Fibroblast of skin of left biceps (primary cell): Measurements from ENCODE around the gene LDB2.
A peak's percentile ranks its signal among the peaks of the same experiment; 100 is the strongest.

Source experiments
- DNase-seq, 2 experiments: peaks; one replicate each; pipeline ENCODE4 v3.0.0-alpha.2; 2013; ENCODE audit warnings: low read depth in 2 of 2

LDB2 gene

DNA sequence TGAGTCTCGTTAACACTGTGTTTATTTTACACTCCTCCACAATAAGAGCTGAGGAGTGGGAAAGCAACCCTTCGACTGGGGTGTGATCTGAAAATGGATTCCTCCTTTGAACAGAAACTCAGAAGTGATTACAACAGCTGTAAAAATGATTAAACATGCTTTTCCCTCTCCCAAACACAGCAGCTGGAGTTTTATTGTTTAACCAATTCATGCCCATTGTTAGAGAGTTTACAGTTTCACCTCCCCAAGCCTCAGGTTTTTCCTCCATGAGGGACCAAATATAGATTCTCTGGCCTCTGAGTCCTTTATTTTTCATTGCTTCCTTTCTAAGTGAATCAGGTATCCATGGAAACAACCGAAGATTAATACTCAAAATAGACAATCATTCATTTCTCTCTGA is 409.2 kb downstream of the LDB2 start:
- no peak for DNase-seq

DNA sequence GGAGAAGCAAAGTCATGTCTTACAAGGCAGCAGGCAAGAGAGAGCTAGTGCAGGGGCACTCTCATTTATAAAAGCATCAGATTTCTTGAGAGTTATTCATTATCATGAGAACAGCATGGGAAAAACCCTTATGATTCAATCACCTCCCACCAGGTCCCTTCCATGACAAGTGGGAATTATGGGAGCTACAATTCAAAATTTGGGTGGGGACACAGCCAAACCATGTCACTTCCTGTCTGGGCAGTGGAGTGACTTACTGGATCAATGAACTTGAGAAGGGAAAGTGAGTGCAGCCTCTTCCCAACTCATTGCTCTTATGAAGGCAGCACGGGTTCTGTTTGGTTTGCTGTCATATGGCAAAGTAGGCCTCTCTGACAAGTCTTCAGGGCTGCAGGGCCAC is 410.4 kb downstream of the LDB2 start:
- DNase-seq = no peak

DNA sequence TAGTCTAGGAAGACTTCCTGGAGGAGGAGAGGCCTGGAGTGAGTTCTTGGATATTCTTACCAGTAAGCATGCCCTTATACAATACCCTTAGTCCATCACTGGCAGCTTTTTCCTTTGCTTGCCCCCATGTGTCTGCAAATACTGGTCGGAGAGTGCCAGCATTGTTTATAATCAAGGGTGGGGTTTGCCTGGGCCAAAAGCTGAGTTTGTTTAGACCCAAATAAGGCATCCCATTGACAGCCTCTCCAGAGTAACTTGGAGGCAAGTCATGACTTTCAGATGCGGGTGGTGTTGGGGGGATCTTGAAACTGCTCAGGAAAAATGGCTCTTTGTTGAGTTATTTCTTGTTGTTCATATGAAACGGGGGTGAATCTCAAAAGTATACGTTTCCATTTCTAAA is 413.7 kb downstream of the LDB2 start:
- DNase-seq = no peak

DNA sequence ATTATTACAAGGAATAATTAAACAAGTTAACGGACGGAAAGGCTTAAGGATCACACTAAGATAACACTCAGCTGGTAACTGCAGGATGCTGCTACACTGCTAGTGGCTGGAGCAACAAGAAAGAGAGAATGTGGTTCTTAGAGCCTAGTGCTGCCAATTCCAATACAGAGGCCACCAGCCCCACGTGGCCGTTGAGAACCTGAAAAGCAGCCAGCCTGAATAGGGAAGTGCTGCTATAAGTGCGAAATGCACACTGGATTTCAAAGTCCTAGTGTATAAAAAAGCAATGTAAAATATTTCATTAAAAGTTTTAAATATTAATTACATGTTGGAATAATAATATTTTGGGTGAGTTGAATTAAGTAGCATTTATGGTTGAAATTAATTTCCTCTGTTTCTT is 414.9 kb downstream of the LDB2 start:
- DNase-seq = no peak

DNA sequence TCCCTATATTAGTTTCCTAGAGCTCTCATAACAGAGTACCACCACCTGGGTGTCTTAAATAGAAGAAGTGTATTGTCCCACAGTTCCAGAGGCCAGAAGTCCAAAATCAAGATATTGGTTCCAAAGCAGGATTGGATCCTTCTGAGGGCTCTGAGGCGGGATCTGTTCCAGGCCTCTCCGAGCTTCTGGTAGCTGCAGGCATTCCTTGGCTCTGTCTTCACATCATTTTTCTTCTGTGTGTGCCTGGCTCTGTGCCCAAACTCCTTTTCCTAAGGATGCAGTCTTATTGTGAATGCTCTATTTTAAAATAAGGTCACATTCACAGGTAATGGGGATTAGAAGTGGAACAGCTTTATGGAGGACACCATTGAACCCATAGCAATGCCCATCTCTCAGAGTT is 418.4 kb downstream of the LDB2 start:
- DNase-seq = peak in 1 of 2 experiments; percentile 5

DNA sequence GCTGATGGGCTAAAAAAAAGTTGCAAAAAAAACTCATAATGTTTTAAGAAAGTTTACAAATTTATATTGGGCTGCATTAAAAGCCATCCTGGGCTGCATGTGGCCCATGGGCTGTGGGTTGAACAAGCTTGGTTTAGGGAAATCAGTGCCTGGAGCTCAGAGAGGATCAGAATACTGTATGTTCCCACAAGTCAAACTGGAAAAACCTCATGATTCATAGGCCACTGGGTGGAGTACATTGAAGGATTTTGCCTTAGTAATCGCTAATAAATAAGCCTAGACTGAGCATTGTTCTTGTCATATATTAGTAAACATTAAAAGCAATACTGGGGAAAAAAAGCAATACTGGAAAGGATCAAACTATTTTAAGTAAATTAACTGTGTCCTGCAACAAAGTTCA is 425.9 kb downstream of the LDB2 start:
- no peak for DNase-seq

DNA sequence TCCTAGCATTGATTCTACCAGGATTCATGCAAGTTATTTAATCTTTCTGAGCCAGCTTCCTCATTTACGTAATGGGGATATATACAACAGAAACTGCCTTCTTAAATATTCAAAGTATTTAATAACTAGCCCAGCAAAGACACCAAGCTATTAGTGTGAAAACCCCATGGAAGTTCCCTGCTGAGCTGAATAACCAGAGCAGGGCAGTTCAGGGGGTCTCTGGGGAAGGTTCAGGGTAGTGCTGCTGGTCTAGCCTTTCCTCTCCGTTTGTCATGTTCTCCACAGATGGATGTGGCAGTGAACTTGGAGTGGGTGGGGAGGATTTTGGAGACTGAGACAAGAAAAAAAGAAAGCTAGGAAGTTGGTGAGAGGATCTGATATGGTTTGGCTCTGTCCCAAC is 431.4 kb downstream of the LDB2 start:
- DNase-seq = no peak

DNA sequence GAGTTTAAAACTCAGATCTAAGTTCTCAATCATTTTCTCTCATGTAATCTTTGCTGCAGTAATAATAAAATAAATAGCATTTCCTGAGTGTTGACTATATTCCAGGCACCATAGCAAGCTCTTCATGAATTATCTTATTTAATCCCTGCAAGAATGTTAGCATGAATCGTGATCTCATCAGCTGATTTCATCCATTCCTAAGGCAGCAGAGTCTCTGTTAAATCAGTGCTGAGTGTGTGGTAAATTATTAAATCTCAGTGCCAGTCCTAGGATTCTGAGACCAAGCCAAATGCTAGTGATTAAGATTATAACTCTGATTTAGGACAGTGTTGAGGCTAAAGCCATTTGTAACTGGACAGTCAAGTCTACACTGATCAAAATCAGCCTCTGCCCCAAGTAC is 431.9 kb downstream of the LDB2 start:
- no peak for DNase-seq

DNA sequence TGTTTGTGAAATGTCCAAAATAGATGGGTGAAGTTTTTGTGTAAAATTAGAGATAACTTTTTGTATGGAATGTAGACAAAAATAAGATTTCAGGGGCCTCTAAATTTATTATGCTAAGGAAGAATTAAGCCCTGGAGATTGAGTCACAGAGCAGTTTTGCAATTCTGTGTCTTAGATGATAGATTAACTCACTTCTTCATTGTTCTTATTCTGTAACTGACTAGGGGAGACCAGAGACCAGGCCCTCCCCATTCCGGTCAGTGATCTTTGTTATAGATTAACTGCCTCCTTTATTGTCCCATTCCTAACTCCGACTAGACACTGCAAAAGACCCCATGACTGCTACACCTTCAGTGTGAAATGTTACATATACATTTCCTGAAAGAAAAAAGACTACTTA is 433.8 kb downstream of the LDB2 start:
- no peak for DNase-seq

DNA sequence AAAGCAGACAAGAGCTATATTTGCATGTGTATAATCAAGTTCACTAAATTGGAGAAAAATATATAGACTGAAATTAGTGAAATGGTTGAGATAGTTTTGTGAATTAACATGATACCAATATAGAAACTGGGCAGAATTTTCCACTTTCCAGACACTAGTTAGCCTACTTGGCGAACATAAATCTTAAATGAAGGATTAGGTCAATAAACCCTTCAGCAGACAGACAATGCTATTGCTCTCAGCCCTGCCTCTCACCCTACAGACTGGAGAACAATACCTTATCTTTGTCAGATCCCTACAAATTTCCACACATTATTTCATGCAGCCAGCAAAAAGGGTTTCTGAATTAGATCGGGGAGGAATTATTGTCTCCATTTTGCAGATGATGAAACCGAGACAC is 435.8 kb downstream of the LDB2 start:
- no peak for DNase-seq

DNA sequence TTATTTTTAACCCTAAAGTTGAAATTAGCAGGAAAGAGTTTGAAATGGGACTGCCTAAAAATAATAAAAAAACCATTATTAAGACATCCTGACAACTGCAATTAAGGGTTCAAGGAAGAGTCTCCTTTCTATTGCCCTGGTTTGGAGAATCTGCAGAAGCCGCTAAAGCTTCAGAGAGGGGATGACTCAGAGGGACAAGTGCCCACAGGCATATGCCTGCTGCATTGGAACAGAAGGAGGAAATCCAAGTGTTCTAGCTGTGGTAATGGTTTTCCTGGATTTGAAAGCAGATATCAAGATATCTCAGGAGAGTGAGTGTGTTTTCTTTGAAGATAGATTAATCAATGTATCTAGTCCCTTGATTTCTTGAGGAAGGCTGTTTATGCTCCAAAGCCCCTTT is 437.1 kb downstream of the LDB2 start:
- DNase-seq = no peak

DNA sequence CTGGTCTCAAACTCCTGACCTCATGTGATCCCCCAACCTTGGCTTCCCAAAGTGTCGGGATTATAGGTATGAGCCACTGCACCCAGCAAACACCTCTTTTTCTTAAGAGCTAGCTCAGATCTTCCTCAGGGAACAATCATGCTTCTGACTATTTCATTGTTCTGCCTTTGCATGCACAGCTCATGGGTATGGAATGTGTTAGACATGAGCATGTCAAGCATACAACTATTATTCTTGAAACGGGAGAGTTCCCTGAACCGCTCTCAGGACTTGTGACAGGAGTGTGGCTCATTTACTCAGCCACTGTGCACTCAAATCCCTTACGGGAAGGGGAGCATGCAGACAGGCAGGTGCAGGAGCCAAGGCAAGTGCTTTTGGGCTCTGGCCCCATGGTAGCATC is 440.5 kb downstream of the LDB2 start:
- DNase-seq = no peak
